Glomerular endothelial cell (primary cell): ENCODE results near the gene XG. TPM values are rescaled to one million over a fixed set of nuclear protein-coding genes. Genes with fewer than 3 reads are reported as not detected.
"Not testable (repeated sequence)": the region's sequence is repeated elsewhere in the genome, so short reads cannot be mapped to it uniquely, and the experiment has no call there.

Source experiments
- DNase-seq: peaks from one replicate; pipeline ENCODE4 v3.0.0-alpha.2; 2011; ENCODE audit warnings: low read depth, low spot score; ENCODE audit errors: extremely low read depth
- total RNA-seq: library from RNA; depleted of rRNA; stranded (reverse); fragments of >200 nt; gene quantifications from 2 replicates; pipeline ENCODE4 v1.2.3, GENCODE V29; 2015

XG gene
- total RNA-seq, 1 donor from 2014 or later: not detected

GRCh38 chrX:2732649-2733048, 19.2 kb upstream of the XG start:
- no peak for DNase-seq

GRCh38 chrX:2733286-2733685, 18.6 kb upstream of the XG start:
- no peak for DNase-seq

- DNase-seq: no peak
These were observed 16.6 kb upstream of the XG start for GRCh38 chrX:2735270-2735669.

- no peak for DNase-seq
These were observed 11.2 kb upstream of the XG start for GRCh38 chrX:2740672-2741071.

GRCh38 chrX:2741386-2741785, 10.5 kb upstream of the XG start:
- DNase-seq: no peak

DNA sequence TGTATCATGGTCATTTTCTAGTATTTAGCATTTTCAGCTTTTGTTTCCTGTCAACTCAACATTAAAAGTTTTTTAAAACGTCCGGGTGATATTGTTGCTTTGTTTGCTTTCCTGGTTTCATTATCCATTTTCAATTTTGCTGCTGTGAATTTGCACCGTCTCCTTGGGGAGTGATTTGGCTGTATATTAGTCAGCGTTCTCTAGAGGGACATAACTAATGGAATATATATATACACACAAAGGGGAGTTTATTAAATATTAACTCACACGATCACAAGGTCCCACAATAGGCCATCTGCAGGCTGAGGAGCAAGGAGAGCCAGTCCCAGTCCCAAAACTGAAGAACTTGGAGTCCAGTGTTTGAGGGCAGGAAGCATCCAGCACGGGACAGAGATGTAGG, 5.6 kb upstream of the XG start:
- not testable (repeated sequence) for DNase-seq

- DNase-seq: no peak
These were observed 3.5 kb upstream of the XG start for GRCh38 chrX:2748171-2748814.

DNA sequence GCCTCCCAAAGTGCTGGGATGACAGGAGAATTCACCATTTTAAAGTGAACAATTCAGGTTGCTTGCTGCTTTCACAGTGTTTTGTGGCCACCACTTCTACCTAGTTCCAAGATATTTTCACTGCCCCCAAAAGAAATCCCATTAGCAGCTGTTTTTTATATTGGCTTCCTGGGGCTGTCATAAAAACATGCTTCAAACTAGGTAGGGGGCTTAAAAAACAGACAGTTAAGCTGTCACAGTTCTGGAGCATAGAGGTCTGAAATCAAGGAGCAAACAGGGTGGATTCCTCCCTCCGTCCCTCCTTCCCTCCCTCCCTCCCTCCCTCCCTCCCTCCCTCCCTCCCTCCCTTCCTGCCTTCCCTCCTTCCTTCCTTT, 3.0 kb upstream of the XG start:
- DNase-seq: no peak

DNA sequence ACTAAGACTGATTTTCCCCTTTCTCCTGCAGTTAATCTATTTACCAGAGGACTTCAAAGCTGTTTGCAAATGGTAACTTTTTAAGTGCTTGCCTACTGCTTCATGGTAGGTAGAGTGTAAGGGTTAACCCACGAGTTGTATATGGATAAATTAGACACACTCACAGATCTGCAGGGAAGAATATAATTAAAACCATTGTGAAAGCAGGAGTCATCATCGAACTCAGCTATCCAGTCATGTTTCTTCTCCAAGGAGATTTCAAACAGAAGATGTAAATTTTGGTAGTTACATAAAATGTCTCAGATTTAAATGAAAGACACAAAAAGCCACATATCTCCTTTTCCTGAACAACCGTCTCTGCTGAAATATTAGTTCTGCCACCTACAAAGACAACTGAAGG, 549 bp upstream of the XG start:
- no peak for DNase-seq

DNA sequence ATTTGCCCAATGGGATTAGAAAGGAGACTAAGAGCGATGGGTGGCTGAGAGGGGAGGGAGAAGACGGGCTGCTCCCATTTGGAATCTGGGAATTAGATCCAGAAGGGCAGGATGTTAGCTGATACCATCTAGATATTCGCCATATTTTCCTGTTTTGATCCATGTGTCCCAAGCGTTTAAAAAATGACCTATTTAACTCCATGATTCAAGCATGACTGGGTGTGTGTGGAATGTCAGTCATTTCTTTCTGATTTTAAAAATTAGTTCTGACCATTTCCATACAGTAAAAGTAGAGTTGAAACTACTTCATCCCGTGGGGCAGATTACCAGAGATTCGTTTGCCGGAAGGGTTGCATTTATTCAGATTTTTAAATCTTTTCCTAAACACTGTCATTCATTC, 601 bp downstream of the XG start:
- DNase-seq: not testable (repeated sequence)

DNA sequence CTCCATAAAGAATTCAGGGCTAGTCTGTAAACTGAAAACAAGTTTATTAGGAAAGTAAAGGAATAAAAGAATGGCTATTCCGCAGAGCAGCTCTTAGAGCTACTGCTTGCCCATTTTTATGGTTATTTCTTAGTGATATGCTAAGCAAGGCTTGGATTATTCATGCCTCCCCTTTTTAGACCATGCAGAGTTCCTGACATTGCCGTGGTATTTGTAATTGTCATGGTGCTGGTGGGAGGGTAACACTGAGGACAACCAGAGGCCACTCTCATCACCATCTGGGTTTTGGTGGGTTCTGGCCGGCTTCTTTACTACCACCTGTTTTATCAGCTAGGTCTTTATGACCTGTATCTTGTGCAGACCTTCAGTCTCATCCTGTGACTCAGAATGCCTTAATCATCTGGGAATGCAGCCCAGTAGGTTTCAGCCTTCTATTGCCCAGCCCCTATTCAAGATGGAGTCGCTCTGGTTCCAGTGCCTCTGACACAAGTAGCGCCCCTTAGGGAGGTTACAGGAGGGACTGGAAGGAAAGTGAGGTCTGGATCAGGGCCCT, 3.4 kb downstream of the XG start:
- not testable (repeated sequence) for DNase-seq

GRCh38 chrX:2756548-2756947, 4.7 kb downstream of the XG start:
- no peak for DNase-seq

- DNase-seq: no peak
These were observed 9.4 kb downstream of the XG start for GRCh38 chrX:2761246-2761645.

DNA sequence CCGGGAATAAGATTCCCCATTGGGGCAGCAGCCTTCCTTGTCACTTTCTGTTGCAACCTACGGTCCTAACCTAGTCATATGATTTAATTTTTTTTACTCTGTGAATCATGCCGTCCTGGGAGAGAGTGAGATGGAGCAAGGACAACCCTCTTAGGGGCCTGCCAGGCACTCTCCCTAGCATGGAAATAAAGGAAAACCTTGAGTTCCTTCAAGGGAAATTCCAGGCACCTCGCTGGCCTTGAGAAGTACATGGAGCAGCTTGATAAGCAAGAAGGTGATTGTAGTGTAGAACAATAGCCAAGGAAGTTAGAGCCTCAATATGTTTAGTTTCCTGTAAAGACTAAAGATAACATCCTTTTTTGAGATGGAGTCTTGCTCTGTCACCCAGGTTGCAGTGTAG, 10.8 kb downstream of the XG start:
- peak; percentile 69 for DNase-seq

- not testable (repeated sequence) for DNase-seq
These were observed 13.1 kb downstream of the XG start for GRCh38 chrX:2764766-2765548.

GRCh38 chrX:2765549-2765830, 13.7 kb downstream of the XG start:
- no peak for DNase-seq

DNA sequence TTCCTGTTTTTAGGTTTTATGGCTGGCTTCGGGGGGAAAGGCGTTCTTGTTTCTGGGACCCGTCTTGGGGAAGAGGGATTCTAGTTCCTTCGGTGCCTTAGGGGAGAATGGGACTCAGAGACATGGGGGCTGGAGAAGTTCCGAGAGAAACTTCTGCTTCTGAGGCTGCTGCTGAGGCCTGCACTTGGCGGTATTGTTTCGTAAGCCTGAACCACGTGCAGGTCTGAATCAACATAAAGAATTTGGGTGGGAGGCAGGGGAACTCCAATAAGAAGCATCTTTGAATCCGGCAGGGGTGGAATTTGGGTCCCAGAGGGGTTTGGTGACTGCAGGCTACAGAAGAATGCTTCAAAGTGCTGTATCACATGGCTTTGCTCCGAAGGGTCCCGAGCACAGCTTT, 15.1 kb downstream of the XG start:
- no peak for DNase-seq

- DNase-seq: no peak
These were observed 16.0 kb downstream of the XG start for GRCh38 chrX:2767631-2768455.

- DNase-seq: no peak
These were observed 17.8 kb downstream of the XG start for GRCh38 chrX:2769615-2770014.

DNA sequence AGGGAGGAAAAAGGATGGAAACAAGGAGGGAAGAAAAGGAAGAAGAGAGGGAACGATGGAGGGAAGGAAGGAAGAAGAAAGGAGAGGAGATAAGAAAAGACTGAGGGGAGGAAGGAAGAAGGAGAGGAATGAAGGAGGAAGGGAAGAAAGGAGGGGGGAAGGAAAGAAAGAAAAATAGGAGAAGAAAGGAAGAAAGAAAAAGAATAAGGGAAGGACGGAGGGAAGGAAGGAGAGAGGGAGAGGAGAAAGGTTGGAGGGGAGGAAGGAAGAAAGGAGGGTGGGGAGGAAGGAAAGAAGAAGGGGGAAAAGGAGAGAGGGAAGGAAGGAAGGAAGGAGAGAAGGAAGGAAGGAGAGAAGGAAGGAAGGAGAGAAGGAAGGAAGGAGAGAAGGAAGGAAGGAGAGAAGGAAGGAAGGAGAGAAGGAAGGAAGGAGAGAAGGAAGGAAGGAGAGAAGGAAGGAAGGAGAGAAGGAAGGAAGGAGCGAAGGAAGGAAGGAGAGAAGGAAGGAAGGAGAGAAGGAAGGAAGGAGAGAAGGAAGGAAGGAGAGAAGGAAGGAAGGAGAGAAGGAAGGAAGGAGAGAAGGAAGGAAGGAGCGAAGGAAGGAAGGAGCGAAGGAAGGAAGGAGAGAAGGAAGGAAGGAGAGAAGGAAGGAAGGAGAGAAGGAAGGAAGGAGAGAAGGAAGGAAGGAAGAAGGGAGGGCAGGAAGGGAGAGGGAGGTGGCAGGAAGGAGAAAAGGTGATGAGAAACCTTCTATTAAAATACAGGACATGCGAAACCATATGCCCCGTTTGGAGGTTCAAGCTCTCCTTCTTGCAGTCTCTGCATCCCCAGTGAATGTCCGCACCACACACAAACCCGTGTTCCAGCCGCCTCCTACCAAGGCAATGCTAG, 21.6 kb downstream of the XG start:
- not testable (repeated sequence) for DNase-seq

GRCh38 chrX:2774057-2774456, 22.2 kb downstream of the XG start:
- DNase-seq: no peak
